Measurements from ENCODE around the gene ELMO1.

Gene ELMO1

DNA sequence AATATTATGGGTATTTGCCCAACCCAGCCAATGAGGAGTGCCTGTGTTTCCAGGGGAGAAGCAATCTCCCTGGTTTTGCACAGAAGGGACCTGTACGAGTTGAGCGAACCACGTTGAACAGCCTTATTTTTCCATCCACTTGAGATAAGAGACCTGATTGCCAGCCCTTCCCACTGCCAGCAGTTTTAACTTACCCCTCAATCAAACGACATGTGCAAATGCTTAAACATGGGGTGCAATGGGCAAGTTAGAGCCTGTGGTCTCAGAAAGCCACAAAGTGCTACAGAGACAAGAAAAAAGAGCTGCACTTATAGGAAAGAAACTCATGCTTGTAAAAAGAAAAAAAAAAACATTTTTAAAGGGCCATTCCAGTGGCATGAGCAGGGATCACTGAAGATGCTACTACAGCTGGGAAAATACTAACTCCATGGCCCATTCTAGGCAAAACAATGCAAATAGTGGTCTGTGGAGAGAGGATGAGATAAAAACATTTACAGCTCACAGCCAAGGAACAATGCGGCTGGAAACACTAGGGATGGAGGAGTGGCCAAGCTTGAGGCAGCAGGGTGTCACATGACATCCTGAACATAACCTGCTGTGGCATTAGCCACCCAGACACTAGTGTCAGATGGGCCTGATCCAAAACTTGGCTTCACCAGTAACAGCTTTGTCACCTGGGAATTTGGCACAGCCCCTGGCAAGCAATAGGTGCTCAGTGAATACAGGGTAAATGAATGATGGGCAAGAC lies 162.8 kb downstream of the ELMO1 start:
- no peaks in the 10 kb centered on the region for H3K4me1 ChIP-seq (ENCODE audit: control insufficient read depth, insufficient read depth, low read length, unreplicated experiment)
- no peak overlapping the region for H3K27ac ChIP-seq (ENCODE audit: low read depth, low read length)
- no peak overlapping the region for H2AFZ ChIP-seq (ENCODE audit: low read length, unreplicated experiment)
- H3K36me3 ChIP-seq (ENCODE audit: insufficient read depth, low read length), result no peaks in the 10 kb centered on the region
- no peaks in the 10 kb centered on the region for H3K79me2 ChIP-seq (ENCODE audit: control insufficient read depth, insufficient read depth, low read length, unreplicated experiment)
- H3K27me3 ChIP-seq (ENCODE audit: insufficient read depth, low read length), result no peaks in the 10 kb centered on the region
- no peak overlapping the region for H3K4me3 ChIP-seq (ENCODE audit: low read depth, low read length)

- no peaks in the 10 kb centered on the region for H3K36me3 ChIP-seq (ENCODE audit: insufficient read depth, low read length)
- no peak overlapping the region for H3K4me3 ChIP-seq (ENCODE audit: low read depth, low read length)
- H3K27ac ChIP-seq (ENCODE audit: low read depth, low read length), result no peak overlapping the region
- H3K27me3 ChIP-seq (ENCODE audit: insufficient read depth, low read length), result no peaks in the 10 kb centered on the region
- no peaks in the 10 kb centered on the region for H3K79me2 ChIP-seq (ENCODE audit: control insufficient read depth, insufficient read depth, low read length, unreplicated experiment)
- no peaks in the 10 kb centered on the region for H3K4me1 ChIP-seq (ENCODE audit: control insufficient read depth, insufficient read depth, low read length, unreplicated experiment)
- H2AFZ ChIP-seq (ENCODE audit: low read length, unreplicated experiment), result no peak overlapping the region
Observed at GRCh38 chr7:37284805-37285231, 163.8 kb downstream of the ELMO1 start.

DNA sequence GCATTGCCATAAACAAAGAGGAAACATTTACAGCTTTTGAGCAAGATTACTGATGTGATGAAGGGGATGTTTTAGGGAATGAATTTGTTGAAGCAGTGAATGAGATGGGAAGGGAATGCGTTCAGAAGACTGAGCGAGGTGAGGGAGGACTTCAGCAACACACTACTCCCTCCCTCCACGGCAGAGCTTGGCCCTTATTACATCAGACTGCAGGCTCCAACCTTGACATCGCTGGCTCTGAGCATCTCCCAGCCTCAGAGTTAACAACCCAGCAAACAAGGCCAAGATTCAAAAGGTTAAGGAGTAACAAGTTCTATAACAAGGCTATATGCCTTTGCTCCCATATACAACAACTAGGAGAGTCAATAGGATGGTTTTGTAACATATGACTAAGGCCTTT lies 164.4 kb downstream of the ELMO1 start:
- H3K4me3 ChIP-seq (ENCODE audit: low read depth, low read length), result no peak overlapping the region
- H3K4me1 ChIP-seq (ENCODE audit: control insufficient read depth, insufficient read depth, low read length, unreplicated experiment), result no peaks in the 10 kb centered on the region
- H3K36me3 ChIP-seq (ENCODE audit: insufficient read depth, low read length), result no peaks in the 10 kb centered on the region
- no peak overlapping the region for H3K27ac ChIP-seq (ENCODE audit: low read depth, low read length)
- H3K27me3 ChIP-seq (ENCODE audit: insufficient read depth, low read length), result no peaks in the 10 kb centered on the region
- no peak overlapping the region for H2AFZ ChIP-seq (ENCODE audit: low read length, unreplicated experiment)
- no peaks in the 10 kb centered on the region for H3K79me2 ChIP-seq (ENCODE audit: control insufficient read depth, insufficient read depth, low read length, unreplicated experiment)

GRCh38 chr7:37283716-37284115 lies 164.9 kb downstream of the ELMO1 start:
- Histone ChIP-seq H3K27ac (ENCODE audit: low read depth, low read length) (no peak overlapping the region), H3K27me3 (ENCODE audit: insufficient read depth, low read length) (no peaks in the 10 kb centered on the region), H3K4me3 (ENCODE audit: low read depth, low read length) (no peak overlapping the region), H2AFZ (ENCODE audit: low read length, unreplicated experiment) (no peak overlapping the region), H3K79me2 (ENCODE audit: control insufficient read depth, insufficient read depth, low read length, unreplicated experiment) (no peaks in the 10 kb centered on the region), H3K4me1 (ENCODE audit: control insufficient read depth, insufficient read depth, low read length, unreplicated experiment) (no peaks in the 10 kb centered on the region), H3K36me3 (ENCODE audit: insufficient read depth, low read length) (no peaks in the 10 kb centered on the region)

GRCh38 chr7:37282927-37283326 lies 165.7 kb downstream of the ELMO1 start:
- Histone ChIP-seq H3K36me3 (ENCODE audit: insufficient read depth, low read length) (no peaks in the 10 kb centered on the region), H3K79me2 (ENCODE audit: control insufficient read depth, insufficient read depth, low read length, unreplicated experiment) (no peaks in the 10 kb centered on the region), H3K27me3 (ENCODE audit: insufficient read depth, low read length) (no peaks in the 10 kb centered on the region), H3K4me1 (ENCODE audit: control insufficient read depth, insufficient read depth, low read length, unreplicated experiment) (no peaks in the 10 kb centered on the region), H3K27ac (ENCODE audit: low read depth, low read length) (no peak overlapping the region), H3K4me3 (ENCODE audit: low read depth, low read length) (no peak overlapping the region), H2AFZ (ENCODE audit: low read length, unreplicated experiment) (no peak overlapping the region)

DNA sequence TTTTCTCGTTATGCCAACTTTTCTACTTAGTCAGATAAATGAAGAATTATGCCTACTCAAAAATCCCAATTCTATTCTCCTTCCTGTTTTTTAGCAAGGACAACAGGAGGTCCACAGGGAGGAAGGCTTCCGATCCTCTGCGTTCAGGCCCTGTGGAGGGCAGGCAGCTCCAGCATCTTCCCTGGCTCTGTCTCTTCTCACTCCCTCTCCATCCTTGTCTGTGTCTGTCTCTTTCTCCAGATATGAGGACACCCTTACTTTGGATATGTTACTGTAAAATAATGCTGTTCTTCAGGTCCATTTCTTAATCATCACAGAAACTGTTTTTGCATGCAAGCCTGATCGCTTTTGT lies 166.6 kb downstream of the ELMO1 start:
- Histone ChIP-seq H3K4me1 (ENCODE audit: control insufficient read depth, insufficient read depth, low read length, unreplicated experiment) (no peaks in the 10 kb centered on the region), H2AFZ (ENCODE audit: low read length, unreplicated experiment) (no peak overlapping the region), H3K4me3 (ENCODE audit: low read depth, low read length) (no peak overlapping the region), H3K27me3 (ENCODE audit: insufficient read depth, low read length) (no peaks in the 10 kb centered on the region), H3K36me3 (ENCODE audit: insufficient read depth, low read length) (no peaks in the 10 kb centered on the region), H3K79me2 (ENCODE audit: control insufficient read depth, insufficient read depth, low read length, unreplicated experiment) (no peaks in the 10 kb centered on the region), H3K27ac (ENCODE audit: low read depth, low read length) (no peak overlapping the region)

GRCh38 chr7:37281368-37282092 lies 167.1 kb downstream of the ELMO1 start:
- Histone ChIP-seq H3K27me3 (ENCODE audit: insufficient read depth, low read length) (no peaks in the 10 kb centered on the region), H3K4me1 (ENCODE audit: control insufficient read depth, insufficient read depth, low read length, unreplicated experiment) (no peaks in the 10 kb centered on the region), H2AFZ (ENCODE audit: low read length, unreplicated experiment) (no peak overlapping the region), H3K4me3 (ENCODE audit: low read depth, low read length) (no peak overlapping the region), H3K79me2 (ENCODE audit: control insufficient read depth, insufficient read depth, low read length, unreplicated experiment) (no peaks in the 10 kb centered on the region), H3K27ac (ENCODE audit: low read depth, low read length) (no peak overlapping the region), H3K36me3 (ENCODE audit: insufficient read depth, low read length) (no peaks in the 10 kb centered on the region)

GRCh38 chr7:37277513-37277912 lies 171.2 kb downstream of the ELMO1 start:
- Histone ChIP-seq H3K27me3 (ENCODE audit: insufficient read depth, low read length) (no peaks in the 10 kb centered on the region), H3K27ac (ENCODE audit: low read depth, low read length) (no peak overlapping the region), H3K36me3 (ENCODE audit: insufficient read depth, low read length) (no peaks in the 10 kb centered on the region), H2AFZ (ENCODE audit: low read length, unreplicated experiment) (no peak overlapping the region), H3K4me1 (ENCODE audit: control insufficient read depth, insufficient read depth, low read length, unreplicated experiment) (no peaks in the 10 kb centered on the region), H3K4me3 (ENCODE audit: low read depth, low read length) (no peak overlapping the region), H3K79me2 (ENCODE audit: control insufficient read depth, insufficient read depth, low read length, unreplicated experiment) (no peaks in the 10 kb centered on the region)

- no peaks in the 10 kb centered on the region for H3K79me2 ChIP-seq (ENCODE audit: control insufficient read depth, insufficient read depth, low read length, unreplicated experiment)
- H3K4me1 ChIP-seq (ENCODE audit: control insufficient read depth, insufficient read depth, low read length, unreplicated experiment), result no peaks in the 10 kb centered on the region
- H3K36me3 ChIP-seq (ENCODE audit: insufficient read depth, low read length), result no peaks in the 10 kb centered on the region
- no peaks in the 10 kb centered on the region for H3K27me3 ChIP-seq (ENCODE audit: insufficient read depth, low read length)
- no peak overlapping the region for H2AFZ ChIP-seq (ENCODE audit: low read length, unreplicated experiment)
- no peak overlapping the region for H3K4me3 ChIP-seq (ENCODE audit: low read depth, low read length)
- no peak overlapping the region for H3K27ac ChIP-seq (ENCODE audit: low read depth, low read length)
Observed at GRCh38 chr7:37275078-37275710, 173.5 kb downstream of the ELMO1 start.

DNA sequence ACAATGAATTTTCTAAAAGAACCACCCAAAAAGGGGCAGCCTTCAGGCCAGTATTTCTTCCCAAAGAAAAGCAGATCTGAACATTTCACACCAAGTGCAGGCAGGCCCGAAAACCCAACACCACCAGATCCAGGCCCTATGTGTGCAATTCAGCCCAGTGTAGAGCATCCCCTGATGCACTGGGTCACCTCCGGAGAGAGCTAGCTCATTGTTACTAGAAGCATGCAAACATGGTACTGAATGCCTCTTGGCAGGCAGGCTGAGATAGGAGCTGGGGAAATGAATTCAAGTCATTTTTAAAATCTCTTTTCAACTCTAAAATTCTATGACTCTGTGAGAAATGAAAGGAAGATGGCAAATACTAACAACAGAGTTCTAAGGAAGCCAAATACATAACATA lies 174.8 kb downstream of the ELMO1 start:
- Histone ChIP-seq H3K36me3 (ENCODE audit: insufficient read depth, low read length) (no peaks in the 10 kb centered on the region), H3K4me3 (ENCODE audit: low read depth, low read length) (no peak overlapping the region), H3K79me2 (ENCODE audit: control insufficient read depth, insufficient read depth, low read length, unreplicated experiment) (no peaks in the 10 kb centered on the region), H2AFZ (ENCODE audit: low read length, unreplicated experiment) (no peak overlapping the region), H3K27me3 (ENCODE audit: insufficient read depth, low read length) (no peaks in the 10 kb centered on the region), H3K27ac (ENCODE audit: low read depth, low read length) (no peak overlapping the region), H3K4me1 (ENCODE audit: control insufficient read depth, insufficient read depth, low read length, unreplicated experiment) (no peaks in the 10 kb centered on the region)
